Measurements from ENCODE around the gene SLC38A11. TPM values are rescaled to one million over a fixed set of nuclear protein-coding genes. Genes with fewer than 3 reads are reported as not detected.

Gene SLC38A11
- total and polyA plus RNA-seq, 2 of the 13 experiments (the other 11 are each of a cell fraction or from before 2014, with no cell fraction given), result 14.0 to 14.3 TPM

- TF ChIP-seq XBP1 (CRISPR knock-in tag; IDR thresholded peaks at IDR 0.05) (no peak), SRY (CRISPR knock-in tag; IDR thresholded peaks at IDR 0.05) (no peak), MLX (CRISPR knock-in tag; IDR thresholded peaks at IDR 0.05) (no peak), IKZF4 (CRISPR knock-in tag; IDR thresholded peaks at IDR 0.05; ENCODE audit: borderline replicate concordance, low read depth, not compliant biosample characterization) (no peak), ZMYM2 (CRISPR knock-in tag; IDR thresholded peaks at IDR 0.05) (no peak), ZNF777 (CRISPR knock-in tag; IDR thresholded peaks at IDR 0.05) (no peak), GATA4 (IDR thresholded peaks at IDR 0.05; ENCODE audit: borderline replicate concordance, low read depth) (no peak), SETDB1 (CRISPR knock-in tag; IDR thresholded peaks at IDR 0.05; ENCODE audit: borderline replicate concordance) (no peak), TFDP2 (CRISPR knock-in tag; IDR thresholded peaks at IDR 0.05) (no peak), YEATS4 (CRISPR knock-in tag; IDR thresholded peaks at IDR 0.05; ENCODE audit: borderline replicate concordance) (no peak), ZFP37 (CRISPR knock-in tag; IDR thresholded peaks at IDR 0.05; ENCODE audit: borderline replicate concordance) (no peak), ZNF101 (CRISPR knock-in tag; IDR thresholded peaks at IDR 0.05; ENCODE audit: borderline replicate concordance, low read depth) (no peak), ASH2L (IDR thresholded peaks at IDR 0.05; ENCODE audit: insufficient read length, low read depth, low read length) (peak; percentile 78), ATF6 (CRISPR knock-in tag; conservative IDR thresholded peaks at IDR 0.05) (no peak), ZHX2 (IDR thresholded peaks at IDR 0.05; ENCODE audit: low read depth) (no peak), ZHX2 (CRISPR knock-in tag; IDR thresholded peaks at IDR 0.05; ENCODE audit: borderline replicate concordance) (no peak), CENPT (CRISPR knock-in tag; IDR thresholded peaks at IDR 0.05; ENCODE audit: low read depth) (no peak), ZFP82 (CRISPR knock-in tag; IDR thresholded peaks at IDR 0.05; ENCODE audit: borderline replicate concordance) (no peak), ZNF460 (CRISPR knock-in tag; IDR thresholded peaks at IDR 0.05; ENCODE audit: borderline replicate concordance) (no peak), NFE2 (CRISPR knock-in tag; IDR thresholded peaks at IDR 0.05) (no peak), ZNF768 (CRISPR knock-in tag; IDR thresholded peaks at IDR 0.05) (no peak), ZFP36L2 (CRISPR knock-in tag; IDR thresholded peaks at IDR 0.05) (no peak), KAT2B (IDR thresholded peaks at IDR 0.05; ENCODE audit: borderline replicate concordance, low read depth, low read length) (no peak)
These were observed 34.9 kb downstream of the SLC38A11 start (continued) for GRCh38 chr2:164920430-164920829.

Measured in HepG2 (cell line).